ENCODE data around the gene SLC19A1.
"Not testable (repeated sequence)": the region's sequence is repeated elsewhere in the genome, so short reads cannot be mapped to it uniquely, and the experiment has no call there.

SLC19A1 gene

GRCh38 chr21:45506836-45507522 is 35.3 kb downstream of the SLC19A1 start:
- DNase-seq (ENCODE audit: low read depth, low spot score), result no peak
- TF ChIP-seq POLR2AphosphoS5 (IDR thresholded peaks at IDR 0.05; ENCODE audit: borderline replicate concordance, low read depth, low read length), result no peak
- no peak for TF ChIP-seq FOXP2 (optimal IDR thresholded peaks at IDR 0.05; ENCODE audit: control extremely low read depth, extremely low read length, insufficient read depth)
- TF ChIP-seq EZH2 (IDR thresholded peaks at IDR 0.05), result no peak
- H3K9ac ChIP-seq (ENCODE audit: insufficient read length), result no peak overlapping the region
- H3K4me3 ChIP-seq, result no peak overlapping the region
- no peaks in the 10 kb centered on the region for H3K36me3 ChIP-seq (ENCODE audit: insufficient read depth, low read length)
- H3K9me3 ChIP-seq (ENCODE audit: low read depth, low read length), result no peaks in the 10 kb centered on the region
- H3K27ac ChIP-seq, result no peak overlapping the region

GRCh38 chr21:45506241-45506817 is 35.9 kb downstream of the SLC19A1 start:
- TF ChIP-seq EZH2 (IDR thresholded peaks at IDR 0.05) (no peak), POLR2AphosphoS5 (IDR thresholded peaks at IDR 0.05; ENCODE audit: borderline replicate concordance, low read depth, low read length) (no peak)
- Histone ChIP-seq H3K27ac (no peak overlapping the region), H3K4me3 (no peak overlapping the region), H3K9ac (ENCODE audit: insufficient read length) (no peak overlapping the region), H3K36me3 (ENCODE audit: insufficient read depth, low read length) (no peaks in the 10 kb centered on the region), H3K9me3 (ENCODE audit: low read depth, low read length) (no peaks in the 10 kb centered on the region)
- DNase-seq (ENCODE audit: low read depth, low spot score), result no peak

GRCh38 chr21:45505416-45506021 is 36.7 kb downstream of the SLC19A1 start:
- no peak for TF ChIP-seq POLR2AphosphoS5 (IDR thresholded peaks at IDR 0.05; ENCODE audit: borderline replicate concordance, low read depth, low read length)
- TF ChIP-seq FOXP2 (optimal IDR thresholded peaks at IDR 0.05; ENCODE audit: control extremely low read depth, extremely low read length, insufficient read depth), result no peak
- TF ChIP-seq EZH2 (IDR thresholded peaks at IDR 0.05), result no peak
- Histone ChIP-seq H3K9me3 (ENCODE audit: low read depth, low read length) (no peaks in the 10 kb centered on the region), H3K36me3 (ENCODE audit: insufficient read depth, low read length) (no peaks in the 10 kb centered on the region)

GRCh38 chr21:45504516-45505415 is 37.5 kb downstream of the SLC19A1 start:
- Histone ChIP-seq H3K9me3 (ENCODE audit: low read depth, low read length) (no peaks in the 10 kb centered on the region), H3K9ac (ENCODE audit: insufficient read length) (no peak overlapping the region), H3K4me3 (no peak overlapping the region), H3K36me3 (ENCODE audit: insufficient read depth, low read length) (no peaks in the 10 kb centered on the region), H3K27ac (no peak overlapping the region)
- DNase-seq (ENCODE audit: low read depth, low spot score), result no peak
- TF ChIP-seq POLR2AphosphoS5 (IDR thresholded peaks at IDR 0.05; ENCODE audit: borderline replicate concordance, low read depth, low read length), result no peak
- TF ChIP-seq EZH2 (IDR thresholded peaks at IDR 0.05), result no peak
- no peak for TF ChIP-seq FOXP2 (optimal IDR thresholded peaks at IDR 0.05; ENCODE audit: control extremely low read depth, extremely low read length, insufficient read depth)

More at GRCh38 chr21:45505416-45506021, 36.7 kb downstream of the SLC19A1 start:
- DNase-seq (ENCODE audit: low read depth, low spot score), result no peak
- Histone ChIP-seq H3K4me3 (no peak overlapping the region), H3K27ac (no peak overlapping the region), H3K9ac (ENCODE audit: insufficient read length) (no peak overlapping the region)

GRCh38 chr21:45504021-45504515 is 38.2 kb downstream of the SLC19A1 start:
- Histone ChIP-seq H3K4me3 (no peak overlapping the region), H3K27ac (no peak overlapping the region), H3K9ac (ENCODE audit: insufficient read length) (no peak overlapping the region), H3K36me3 (ENCODE audit: insufficient read depth, low read length) (no peaks in the 10 kb centered on the region), H3K9me3 (ENCODE audit: low read depth, low read length) (no peaks in the 10 kb centered on the region)
- no peak for DNase-seq (ENCODE audit: low read depth, low spot score)
- TF ChIP-seq FOXP2 (optimal IDR thresholded peaks at IDR 0.05; ENCODE audit: control extremely low read depth, extremely low read length, insufficient read depth) (no peak), EZH2 (IDR thresholded peaks at IDR 0.05) (no peak), POLR2AphosphoS5 (IDR thresholded peaks at IDR 0.05; ENCODE audit: borderline replicate concordance, low read depth, low read length) (no peak)

- DNase-seq (ENCODE audit: low read depth, low spot score); H3K36me3 ChIP-seq (ENCODE audit: insufficient read depth, low read length); H3K4me3 ChIP-seq; H3K27ac ChIP-seq; H3K9me3 ChIP-seq (ENCODE audit: low read depth, low read length); H3K9ac ChIP-seq (ENCODE audit: insufficient read length): not testable (repeated sequence)
Measured at GRCh38 chr21:45503226-45503625, 39.0 kb downstream of the SLC19A1 start.

- TF ChIP-seq POLR2AphosphoS5 (IDR thresholded peaks at IDR 0.05; ENCODE audit: borderline replicate concordance, low read depth, low read length) (no peak), FOXP2 (optimal IDR thresholded peaks at IDR 0.05; ENCODE audit: control extremely low read depth, extremely low read length, insufficient read depth) (no peak), EZH2 (IDR thresholded peaks at IDR 0.05) (no peak)
- DNase-seq (ENCODE audit: low read depth, low spot score), result no peak
- H3K9ac ChIP-seq (ENCODE audit: insufficient read length), result no peak overlapping the region
- H3K4me3 ChIP-seq, result no peak overlapping the region
- H3K9me3 ChIP-seq (ENCODE audit: low read depth, low read length), result no peaks in the 10 kb centered on the region
- no peaks in the 10 kb centered on the region for H3K36me3 ChIP-seq (ENCODE audit: insufficient read depth, low read length)
- no peak overlapping the region for H3K27ac ChIP-seq
Measured at GRCh38 chr21:45502600-45502999, 39.6 kb downstream of the SLC19A1 start.

- Histone ChIP-seq H3K36me3 (ENCODE audit: insufficient read depth, low read length) (no peaks in the 10 kb centered on the region), H3K9me3 (ENCODE audit: low read depth, low read length) (no peaks in the 10 kb centered on the region), H3K27ac (no peak overlapping the region), H3K4me3 (no peak overlapping the region), H3K9ac (ENCODE audit: insufficient read length) (no peak overlapping the region)
- no peak for TF ChIP-seq POLR2AphosphoS5 (IDR thresholded peaks at IDR 0.05; ENCODE audit: borderline replicate concordance, low read depth, low read length)
- TF ChIP-seq FOXP2 (optimal IDR thresholded peaks at IDR 0.05; ENCODE audit: control extremely low read depth, extremely low read length, insufficient read depth), result no peak
- TF ChIP-seq EZH2 (IDR thresholded peaks at IDR 0.05), result no peak
- DNase-seq (ENCODE audit: low read depth, low spot score), result no peak
Measured at GRCh38 chr21:45502006-45502345, 40.3 kb downstream of the SLC19A1 start.

GRCh38 chr21:45501081-45502005 is 40.9 kb downstream of the SLC19A1 start:
- not testable (repeated sequence) for H3K9me3 ChIP-seq (ENCODE audit: low read depth, low read length); H3K4me3 ChIP-seq; DNase-seq (ENCODE audit: low read depth, low spot score); H3K36me3 ChIP-seq (ENCODE audit: insufficient read depth, low read length); H3K27ac ChIP-seq; H3K9ac ChIP-seq (ENCODE audit: insufficient read length)

Measured in SK-N-MC (cell line).